ENCODE data around the gene PRDM16.

The PRDM16 gene

GRCh38 chr1:3028531-3029282, 40.3 kb upstream of the PRDM16 start:
- no peak overlapping the region for H3K9ac ChIP-seq (ENCODE audit: low read length)
- H3F3A ChIP-seq (ENCODE audit: insufficient read depth, low read length): no peaks in the 10 kb centered on the region
- no peak overlapping the region for H3K27ac ChIP-seq (ENCODE audit: low read length)
- H3K9me3 ChIP-seq (replicated peaks; ENCODE audit: insufficient read depth, low read length): no peaks in the 10 kb centered on the region
- H3K9me2 ChIP-seq (replicated peaks; ENCODE audit: insufficient read depth, low read length): no peaks in the 10 kb centered on the region
- H3K79me2 ChIP-seq (ENCODE audit: low read length): no peaks in the 10 kb centered on the region
- no peak overlapping the region for H3K4me3 ChIP-seq (ENCODE audit: low read length)
- no peaks in the 10 kb centered on the region for H3K4me1 ChIP-seq (ENCODE audit: low read length)
- H3K36me3 ChIP-seq (replicated peaks; ENCODE audit: insufficient read depth, low read length): no peaks in the 10 kb centered on the region
- no peaks in the 10 kb centered on the region for H4K20me1 ChIP-seq (ENCODE audit: insufficient read depth, low read length)
- no peak for TF ChIP-seq EZH2 (optimal IDR thresholded peaks at IDR 0.05; ENCODE audit: low read depth, low read length)
- TF ChIP-seq CTCF (IDR thresholded peaks at IDR 0.05; ENCODE audit: low read length): no peak
- TF ChIP-seq EZH2phosphoT487 (IDR thresholded peaks at IDR 0.05; ENCODE audit: low read length): no peak
- peaks cover 76% of the 10 kb centered on the region for H3K27me3 ChIP-seq (replicated peaks; ENCODE audit: insufficient read depth, low read length)
- no peak for DNase-seq
- no peak overlapping the region for H3K4me2 ChIP-seq (ENCODE audit: low read depth, low read length)
- no peak overlapping the region for H2AFZ ChIP-seq (ENCODE audit: low read length)

GRCh38 chr1:3029481-3029961, 39.5 kb upstream of the PRDM16 start:
- Histone ChIP-seq H3K4me2 (ENCODE audit: low read depth, low read length) (no peak overlapping the region), H3K27me3 (replicated peaks; ENCODE audit: insufficient read depth, low read length) (peaks cover 75% of the 10 kb centered on the region), H3K9ac (ENCODE audit: low read length) (no peak overlapping the region), H3F3A (ENCODE audit: insufficient read depth, low read length) (no peaks in the 10 kb centered on the region), H2AFZ (ENCODE audit: low read length) (no peak overlapping the region), H3K4me3 (ENCODE audit: low read length) (no peak overlapping the region), H3K36me3 (replicated peaks; ENCODE audit: insufficient read depth, low read length) (no peaks in the 10 kb centered on the region), H3K9me2 (replicated peaks; ENCODE audit: insufficient read depth, low read length) (no peaks in the 10 kb centered on the region), H4K20me1 (ENCODE audit: insufficient read depth, low read length) (no peaks in the 10 kb centered on the region), H3K79me2 (ENCODE audit: low read length) (no peaks in the 10 kb centered on the region), H3K4me1 (ENCODE audit: low read length) (no peaks in the 10 kb centered on the region), H3K27ac (ENCODE audit: low read length) (no peak overlapping the region), H3K9me3 (replicated peaks; ENCODE audit: insufficient read depth, low read length) (no peaks in the 10 kb centered on the region)
- no peak for DNase-seq
- no peak for TF ChIP-seq CTCF (IDR thresholded peaks at IDR 0.05; ENCODE audit: low read length)
- TF ChIP-seq EZH2phosphoT487 (IDR thresholded peaks at IDR 0.05; ENCODE audit: low read length): no peak
- no peak for TF ChIP-seq EZH2 (optimal IDR thresholded peaks at IDR 0.05; ENCODE audit: low read depth, low read length)

- Histone ChIP-seq H3F3A (ENCODE audit: insufficient read depth, low read length) (no peaks in the 10 kb centered on the region), H3K4me2 (ENCODE audit: low read depth, low read length) (no peak overlapping the region), H3K4me3 (ENCODE audit: low read length) (no peak overlapping the region), H3K9ac (ENCODE audit: low read length) (no peak overlapping the region), H3K9me2 (replicated peaks; ENCODE audit: insufficient read depth, low read length) (no peaks in the 10 kb centered on the region), H3K36me3 (replicated peaks; ENCODE audit: insufficient read depth, low read length) (no peaks in the 10 kb centered on the region), H3K27ac (ENCODE audit: low read length) (no peak overlapping the region), H3K27me3 (replicated peaks; ENCODE audit: insufficient read depth, low read length) (peaks cover 79% of the 10 kb centered on the region), H3K79me2 (ENCODE audit: low read length) (no peaks in the 10 kb centered on the region), H4K20me1 (ENCODE audit: insufficient read depth, low read length) (no peaks in the 10 kb centered on the region), H3K9me3 (replicated peaks; ENCODE audit: insufficient read depth, low read length) (no peaks in the 10 kb centered on the region), H2AFZ (ENCODE audit: low read length) (no peak overlapping the region), H3K4me1 (ENCODE audit: low read length) (no peaks in the 10 kb centered on the region)
- TF ChIP-seq EZH2phosphoT487 (IDR thresholded peaks at IDR 0.05; ENCODE audit: low read length) (no peak), CTCF (IDR thresholded peaks at IDR 0.05; ENCODE audit: low read length) (no peak), EZH2 (optimal IDR thresholded peaks at IDR 0.05; ENCODE audit: low read depth, low read length) (no peak)
- DNase-seq: no peak
Measured at GRCh38 chr1:3029991-3030662, 38.9 kb upstream of the PRDM16 start.
